GM19452 (cell line): ENCODE data around the gene LAMA3.
"Not testable (repeated sequence)": the region's sequence is repeated elsewhere in the genome, so short reads cannot be mapped to it uniquely, and the experiment has no call there.

Source experiments
- ATAC-seq: cut with Tn5 transposase; IDR thresholded peaks from one replicate; pipeline ENCODE4 v1.9.1; 2021; ENCODE audit not compliant: unreplicated experiment

The LAMA3 gene

GRCh38 chr18:23725827-23726661, 36.8 kb downstream of the LAMA3 start:
- no peak for ATAC-seq

DNA sequence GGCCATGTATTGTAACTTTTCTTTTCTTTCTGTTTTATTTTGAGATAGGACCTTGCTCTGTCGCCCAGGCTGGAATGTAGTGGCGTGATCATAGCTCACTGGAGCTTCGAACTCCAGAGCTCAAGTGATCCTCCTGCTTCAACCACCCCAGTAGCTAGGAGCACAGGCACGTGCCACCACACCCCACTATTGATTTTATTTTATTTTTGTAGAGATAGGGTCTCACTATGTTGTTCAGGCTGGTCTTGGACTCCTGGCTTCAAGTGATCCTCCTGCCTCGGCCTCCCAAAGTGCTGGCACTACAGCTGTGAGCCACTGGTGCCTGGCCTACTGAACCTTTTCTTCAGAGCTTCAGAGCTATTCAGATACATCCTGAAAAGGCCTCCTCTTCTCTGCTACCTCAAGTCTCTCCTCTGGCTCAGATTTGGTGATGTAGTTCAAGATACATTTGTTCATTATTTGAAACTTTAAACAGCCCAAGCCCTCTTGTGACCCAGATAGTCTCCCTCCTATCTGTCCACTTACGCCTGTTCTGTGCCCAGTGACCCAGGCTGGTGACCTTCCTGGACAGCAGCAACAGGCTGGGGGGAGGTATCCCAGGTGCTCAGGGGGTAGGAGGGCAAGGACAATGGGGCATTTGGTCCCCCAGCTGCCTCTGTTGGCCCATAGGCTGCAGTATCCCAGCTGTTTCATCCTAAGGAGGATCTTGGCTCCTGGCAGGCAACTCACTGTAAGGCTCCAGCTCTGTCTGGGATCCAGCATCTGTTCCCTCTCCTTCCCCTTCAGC, 38.6 kb downstream of the LAMA3 start:
- ATAC-seq, result no peak

- no peak for ATAC-seq
Measured at GRCh38 chr18:23730857-23731256, 41.6 kb downstream of the LAMA3 start.

GRCh38 chr18:23731861-23732260, 42.6 kb downstream of the LAMA3 start:
- ATAC-seq, result no peak

- ATAC-seq, result no peak
Measured at GRCh38 chr18:23732439-23732838, 43.2 kb downstream of the LAMA3 start.

- not testable (repeated sequence) for ATAC-seq
Measured at GRCh38 chr18:23733265-23733664, 44.0 kb downstream of the LAMA3 start.

DNA sequence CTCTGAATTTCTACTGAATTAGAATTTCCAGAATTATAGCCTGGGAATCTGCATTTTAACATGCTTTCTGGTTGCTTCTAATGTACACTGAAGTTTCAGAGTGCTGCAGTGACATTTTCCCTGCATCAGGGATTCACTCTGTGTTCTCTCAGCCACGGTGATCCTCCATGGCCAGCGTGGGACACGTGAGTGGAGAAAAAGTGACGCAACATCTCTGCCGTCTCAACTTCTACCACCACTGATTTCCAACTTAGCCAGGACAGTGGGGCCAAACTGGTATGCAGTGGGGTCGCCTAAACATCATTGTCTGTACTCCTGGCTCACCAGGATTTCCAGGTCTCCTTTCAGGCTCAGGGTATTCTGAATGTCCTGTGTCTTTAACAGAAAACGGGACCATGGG, 44.6 kb downstream of the LAMA3 start:
- ATAC-seq, result no peak

DNA sequence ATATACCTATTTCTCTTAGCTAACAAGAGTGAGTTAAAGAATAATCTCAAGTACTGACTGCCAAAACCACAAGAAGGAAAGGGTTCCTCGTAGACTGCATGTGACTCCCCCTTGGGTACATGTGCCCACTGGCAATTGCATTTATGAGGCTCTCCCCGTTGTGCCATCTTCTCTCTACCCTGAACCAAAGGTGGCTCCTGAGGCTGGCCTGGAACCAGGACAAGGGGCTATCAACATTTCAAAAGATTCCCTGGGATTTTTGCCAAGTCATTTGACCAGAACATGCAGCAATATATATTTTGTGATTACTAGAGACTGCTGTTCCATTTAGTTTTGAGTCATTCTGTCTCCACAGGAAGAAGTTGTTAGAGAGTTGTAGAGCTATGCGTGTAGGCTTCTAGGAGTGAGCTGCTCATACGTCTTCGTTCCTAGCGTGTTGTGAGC, 45.8 kb downstream of the LAMA3 start:
- ATAC-seq, result peak; percentile 82

GRCh38 chr18:23737578-23737977, 48.3 kb downstream of the LAMA3 start:
- ATAC-seq, result no peak

DNA sequence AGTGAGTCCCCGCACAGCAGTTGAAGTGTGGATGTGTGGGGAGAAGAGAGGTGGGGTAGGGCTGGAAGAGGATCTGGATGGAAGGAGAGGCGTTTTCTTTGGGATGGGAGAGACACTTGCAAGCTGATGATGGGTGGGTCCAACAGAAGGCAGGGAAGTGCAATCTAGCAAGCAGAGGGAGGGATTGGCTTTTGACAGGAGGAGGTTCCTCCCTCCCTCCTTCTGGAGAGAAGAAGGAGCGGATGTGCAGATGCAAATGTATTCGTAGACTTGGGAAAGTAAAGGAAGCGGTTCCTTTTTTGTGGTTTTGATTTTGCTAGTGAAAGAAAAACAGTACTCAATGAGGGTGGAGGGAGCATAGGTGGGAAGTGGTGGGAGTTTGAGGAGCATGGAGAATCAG, 48.9 kb downstream of the LAMA3 start:
- ATAC-seq, result no peak

DNA sequence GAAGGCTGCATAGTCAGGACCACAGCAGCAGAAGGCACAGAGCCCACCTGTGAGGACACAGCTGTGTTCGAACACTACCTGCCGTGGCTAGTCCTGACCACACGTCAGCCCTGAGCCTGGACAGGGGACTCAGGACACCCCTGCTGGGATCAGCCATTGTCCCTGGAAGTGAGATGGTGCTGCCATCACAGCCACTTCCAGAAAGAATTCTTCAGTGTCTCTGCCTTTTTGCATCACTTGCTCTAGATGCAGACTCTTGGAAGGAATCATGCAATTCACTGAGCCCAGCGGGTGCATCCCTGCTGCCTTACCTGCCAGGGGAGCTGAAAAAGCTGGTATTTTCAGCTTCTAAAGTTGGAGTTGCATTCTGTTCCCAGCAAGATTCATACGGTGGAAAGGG, 49.3 kb downstream of the LAMA3 start:
- no peak for ATAC-seq

GRCh38 chr18:23740105-23740830, 51.0 kb downstream of the LAMA3 start:
- ATAC-seq, result no peak

- not testable (repeated sequence) for ATAC-seq
Measured at GRCh38 chr18:23741967-23742366, 52.7 kb downstream of the LAMA3 start.

GRCh38 chr18:23743733-23744333, 54.6 kb downstream of the LAMA3 start:
- ATAC-seq, result no peak

- ATAC-seq, result no peak
Measured at GRCh38 chr18:23745366-23745765, 56.1 kb downstream of the LAMA3 start.

- no peak for ATAC-seq
Measured at GRCh38 chr18:23746851-23747250, 57.6 kb downstream of the LAMA3 start.

GRCh38 chr18:23752363-23752762, 63.1 kb downstream of the LAMA3 start:
- ATAC-seq, result no peak

DNA sequence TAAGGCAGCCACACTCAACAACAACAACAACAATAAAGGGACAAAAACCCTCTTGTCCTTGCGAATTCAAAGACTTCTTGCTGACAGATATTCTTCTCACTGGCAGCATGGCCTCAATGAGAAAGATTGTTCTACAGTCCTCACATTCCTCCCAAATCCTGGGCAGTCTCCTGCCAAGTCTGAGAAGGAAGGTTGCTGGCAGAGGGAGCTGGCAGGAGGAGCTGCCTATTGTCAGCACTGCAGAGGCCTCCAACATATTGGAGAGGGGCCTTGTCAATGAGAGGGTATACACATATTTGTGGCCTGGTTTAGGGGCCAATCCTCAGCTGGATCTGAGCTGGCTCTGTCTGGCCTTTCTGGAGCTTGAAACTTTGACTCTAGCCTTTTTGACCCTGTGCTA, 63.5 kb downstream of the LAMA3 start:
- ATAC-seq, result no peak

- no peak for ATAC-seq
Measured at GRCh38 chr18:23756590-23757436, 67.6 kb downstream of the LAMA3 start.

- no peak for ATAC-seq
Measured at GRCh38 chr18:23757437-23757733, 68.1 kb downstream of the LAMA3 start.
